Endothelial cell of umbilical vein (primary cell): ENCODE results near the gene STIM1.

Source experiments
- EZH2 ChIP-seq: IDR thresholded peaks from 2 replicates; pipeline ENCODE4 v1.6.1; 2012; ENCODE audit warnings: borderline replicate concordance, low read depth, mild to moderate bottlenecking, moderate library complexity, low read length, inconsistent platforms; ENCODE audit not compliant: severe bottlenecking
- FOS ChIP-seq: IDR thresholded peaks from 2 replicates; pipeline ENCODE4 v1.6.1; 2011; ENCODE audit warnings: mild to moderate bottlenecking, low read length, moderate library complexity, borderline replicate concordance; ENCODE audit not compliant: insufficient read depth
- JUN ChIP-seq: IDR thresholded peaks from 2 replicates; pipeline ENCODE4 v1.6.1; 2011; ENCODE audit warnings: borderline replicate concordance, low read depth; ENCODE audit not compliant: insufficient read length, insufficient read depth
- MYC ChIP-seq: IDR thresholded peaks from one replicate; pipeline ENCODE4 v1.6.1; 2011; ENCODE audit warnings: mild to moderate bottlenecking, low read depth, low read length
- POLR2A ChIP-seq: IDR thresholded peaks from 2 replicates; pipeline ENCODE4 v1.6.1; 2012; ENCODE audit warnings: low read depth, mild to moderate bottlenecking, control low read depth, low read length
- POLR2AphosphoS5 ChIP-seq: IDR thresholded peaks from 2 replicates; pipeline ENCODE4 v1.6.1; 2012; ENCODE audit warnings: low read depth, mild to moderate bottlenecking, control low read depth, low read length, moderate library complexity; ENCODE audit not compliant: insufficient read depth
- TF ChIP-seq, protein P1 (sequence below), 2 donors: IDR thresholded peaks; 1 replicate in 1 of 2; 2 replicates in 1 of 2; pipeline ENCODE4 v1.5.1; 2011; ENCODE audit warnings: low read length in 2 of 2, mild to moderate bottlenecking in 2 of 2, moderate library complexity in 2 of 2, control low read depth in 1 of 2, inconsistent platforms in 1 of 2, low read depth in 1 of 2; ENCODE audit not compliant: insufficient read depth in 1 of 2; ENCODE audit errors: extremely low read depth in 1 of 2
- TF ChIP-seq, protein P2 (sequence below): IDR thresholded peaks from 2 replicates; pipeline ENCODE4 v1.6.1; 2011; ENCODE audit not compliant: insufficient read depth, insufficient read length

GRCh38 chr11:3969200-3969599 lies 113.7 kb downstream of the STIM1 start:
- TF ChIP-seq, protein P1, sequence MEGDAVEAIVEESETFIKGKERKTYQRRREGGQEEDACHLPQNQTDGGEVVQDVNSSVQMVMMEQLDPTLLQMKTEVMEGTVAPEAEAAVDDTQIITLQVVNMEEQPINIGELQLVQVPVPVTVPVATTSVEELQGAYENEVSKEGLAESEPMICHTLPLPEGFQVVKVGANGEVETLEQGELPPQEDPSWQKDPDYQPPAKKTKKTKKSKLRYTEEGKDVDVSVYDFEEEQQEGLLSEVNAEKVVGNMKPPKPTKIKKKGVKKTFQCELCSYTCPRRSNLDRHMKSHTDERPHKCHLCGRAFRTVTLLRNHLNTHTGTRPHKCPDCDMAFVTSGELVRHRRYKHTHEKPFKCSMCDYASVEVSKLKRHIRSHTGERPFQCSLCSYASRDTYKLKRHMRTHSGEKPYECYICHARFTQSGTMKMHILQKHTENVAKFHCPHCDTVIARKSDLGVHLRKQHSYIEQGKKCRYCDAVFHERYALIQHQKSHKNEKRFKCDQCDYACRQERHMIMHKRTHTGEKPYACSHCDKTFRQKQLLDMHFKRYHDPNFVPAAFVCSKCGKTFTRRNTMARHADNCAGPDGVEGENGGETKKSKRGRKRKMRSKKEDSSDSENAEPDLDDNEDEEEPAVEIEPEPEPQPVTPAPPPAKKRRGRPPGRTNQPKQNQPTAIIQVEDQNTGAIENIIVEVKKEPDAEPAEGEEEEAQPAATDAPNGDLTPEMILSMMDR (IDR thresholded peaks at IDR 0.05; ENCODE audit: extremely low read depth in 1 of 2, insufficient read depth in 1 of 2, low read depth in 1 of 2, low read length in 2 of 2), result no peak
- TF ChIP-seq FOS (no peak), POLR2A (no peak), EZH2 (no peak), JUN (no peak), MYC (no peak), POLR2AphosphoS5 (no peak)
- TF ChIP-seq, protein P2, sequence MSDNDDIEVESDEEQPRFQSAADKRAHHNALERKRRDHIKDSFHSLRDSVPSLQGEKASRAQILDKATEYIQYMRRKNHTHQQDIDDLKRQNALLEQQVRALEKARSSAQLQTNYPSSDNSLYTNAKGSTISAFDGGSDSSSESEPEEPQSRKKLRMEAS, result no peak
